GM10248 (cell line): ENCODE results near the gene KAT2B.

ENCODE experiments used
- CTCF ChIA-PET: fragments of 300-600 bp; sonication (Branson Sonifier 250); formaldehyde crosslinking; extraction: SDS; loops from one replicate; lab custom pipeline; 2021; ENCODE audit warnings: antibody characterized with exemption; lab: Yijun Ruan, JAX
- POLR2A ChIA-PET: fragments of 350-650 bp; sonication (Branson Sonifier 250); formaldehyde crosslinking; extraction: SDS; loops from one replicate; lab custom pipeline; 2020; ENCODE audit warnings: antibody characterized with exemption; lab: Yijun Ruan, JAX
- DNase-seq: peaks from one replicate; pipeline ENCODE4 v3.0.0; 2012; ENCODE audit errors: extremely low spot score
- CTCF ChIP-seq: IDR thresholded peaks from 2 replicates; pipeline ENCODE4 v1.5.1; 2012; ENCODE audit warnings: mild to moderate bottlenecking, low read depth; ENCODE audit errors: extremely low read depth, missing control alignments, control extremely low read depth

Gene KAT2B

DNA sequence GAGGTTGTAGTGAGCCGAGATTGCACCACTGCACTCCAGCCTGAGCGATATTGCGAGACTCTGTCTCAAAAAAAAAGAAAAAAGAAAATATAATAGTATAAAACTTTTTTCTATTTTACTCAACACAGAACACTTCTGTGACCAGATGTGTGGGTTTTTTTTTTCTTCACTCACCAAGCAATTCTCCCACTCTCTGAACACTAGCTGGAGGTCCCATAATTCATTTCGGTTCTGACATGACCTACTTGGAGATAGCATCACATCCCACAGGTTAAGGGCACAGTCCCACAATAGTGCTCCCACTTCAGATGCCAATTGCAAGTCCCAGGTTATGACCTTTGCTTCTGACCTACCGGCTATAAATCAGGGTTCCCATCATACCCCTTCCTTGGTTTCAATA, 35.0 kb downstream of the KAT2B start:
- CTCF ChIA-PET: interaction anchor here (1.6 to 1.9 kb wide), 2 partner anchors 9 to 11 kb away, joined by 7 read pairs; no protein-coding TSS in a partner anchor
- TF ChIP-seq CTCF: no peak
- POLR2A ChIA-PET: interaction anchor here (0.6 kb wide), 1 partner anchor 1629 kb away, joined by 3 read pairs; no protein-coding TSS in a partner anchor
- DNase-seq: no peak

- POLR2A ChIA-PET: no interaction called here
- DNase-seq: no peak
- no peak for TF ChIP-seq CTCF
- CTCF ChIA-PET: interaction anchor here (1.6 kb wide), 1 partner anchor 8 kb away, joined by 7 read pairs; no protein-coding TSS in a partner anchor
Observed at GRCh38 chr3:20076296-20076997, 36.2 kb downstream of the KAT2B start.

- no peak for DNase-seq
- POLR2A ChIA-PET: no interaction called here
- no peak for TF ChIP-seq CTCF
- CTCF ChIA-PET: no interaction called here
Observed at GRCh38 chr3:20077068-20077467, 36.8 kb downstream of the KAT2B start.

DNA sequence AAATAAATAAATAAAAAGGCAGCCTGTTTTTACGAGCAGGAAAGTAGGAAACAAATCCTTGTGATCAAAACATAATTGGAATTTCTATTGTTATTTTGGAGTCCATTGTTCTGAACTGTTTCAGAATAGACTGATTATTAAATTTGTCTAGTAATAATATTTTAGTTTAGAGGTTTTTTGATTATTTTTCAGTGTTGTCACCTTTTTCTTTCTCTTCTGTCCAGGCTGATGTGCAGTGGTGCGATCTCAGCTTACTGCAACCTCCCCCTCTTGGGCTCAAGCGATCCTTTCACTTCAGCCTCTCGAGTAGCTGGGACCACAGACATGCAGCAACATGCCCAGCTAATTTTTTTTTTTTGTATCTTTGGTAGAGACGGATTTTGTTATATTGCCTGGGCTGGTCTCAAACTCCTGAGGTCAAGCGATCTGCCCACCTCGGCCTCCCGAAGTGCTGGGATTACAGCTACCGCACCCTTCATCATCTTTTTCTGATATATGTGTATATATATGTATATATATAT, 38.0 kb downstream of the KAT2B start:
- ChIA-PET CTCF (interaction anchor here (0.9 to 1.2 kb wide), 3 partner anchors 14 to 93 kb away, joined by 3 to 4 read pairs (median 3); no protein-coding TSS in a partner anchor), POLR2A (no interaction called here)
- no peak for DNase-seq
- no peak for TF ChIP-seq CTCF

GRCh38 chr3:20079621-20080020, 39.4 kb downstream of the KAT2B start:
- no peak for TF ChIP-seq CTCF
- no peak for DNase-seq
- POLR2A ChIA-PET: interaction anchor here (0.7 kb wide), 1 partner anchor 9 kb away, joined by 3 read pairs; no protein-coding TSS in a partner anchor
- CTCF ChIA-PET: interaction anchor here (1.0 to 1.4 kb wide), 2 partner anchors 70 to 107 kb away, joined by 3 read pairs; partner anchors contain the start of gene SGO1

DNA sequence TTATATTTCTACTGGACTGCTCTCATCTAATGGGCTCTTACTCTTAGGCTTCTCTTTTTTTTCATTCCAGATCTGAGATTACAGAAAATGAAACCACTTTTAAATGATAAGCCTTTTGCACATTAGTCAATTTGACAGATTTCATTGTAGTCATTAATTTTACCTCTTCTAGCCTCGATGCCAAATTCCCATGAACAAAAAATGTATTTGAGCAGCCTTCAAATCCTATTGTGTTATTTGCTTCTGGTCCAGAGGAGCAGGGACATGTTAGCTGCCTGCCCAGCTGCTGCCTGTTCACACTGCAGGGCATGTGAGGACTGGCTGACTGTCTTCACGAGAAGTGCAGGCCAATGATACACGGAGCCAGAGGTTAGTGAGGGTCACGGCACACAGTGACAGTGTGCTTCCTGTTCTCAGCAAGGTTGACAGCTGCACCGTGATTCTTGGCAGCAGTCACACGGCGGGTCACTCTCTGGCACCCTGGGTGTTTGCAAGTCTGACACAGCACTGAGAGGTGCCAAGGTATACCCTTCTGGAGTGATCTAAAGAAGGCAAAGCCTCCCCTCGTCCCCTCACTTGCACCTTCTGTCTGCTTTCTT, 40.8 kb downstream of the KAT2B start:
- CTCF ChIA-PET: interaction anchor here (1.4 kb wide), 1 partner anchor 68 kb away, joined by 3 read pairs; no protein-coding TSS in a partner anchor
- DNase-seq: no peak
- POLR2A ChIA-PET: no interaction called here
- TF ChIP-seq CTCF: no peak
